ACC112 (cell line): ENCODE measurements around the gene ADD1.
A peak's percentile ranks its signal among the peaks of the same experiment; 100 is the strongest.

Experiments
- H2AFZ ChIP-seq: fragments of 200-600 bp; sonication (generic); one replicate; pipeline ENCODE4 v1.6.0; 2017; ENCODE audit warnings: antibody characterized with exemption, low read length; ENCODE audit not compliant: unreplicated experiment
- H3K27ac ChIP-seq: fragments of 200-600 bp; sonication (generic); 2 replicates; pipeline ENCODE4 v1.5.1; 2014; ENCODE audit warnings: low read depth, mild to moderate bottlenecking, antibody characterized with exemption, low read length, moderate library complexity
- H3K27me3 ChIP-seq: fragments of 200-600 bp; sonication (generic); 2 replicates; pipeline ENCODE4 v1.6.1; 2014; ENCODE audit warnings: mild to moderate bottlenecking, antibody characterized with exemption, low read length, moderate library complexity, mixed read lengths; ENCODE audit not compliant: insufficient read depth
- H3K36me3 ChIP-seq: fragments of 200-600 bp; sonication (generic); 2 replicates; pipeline ENCODE4 v1.6.1; 2016; ENCODE audit warnings: mild to moderate bottlenecking, antibody characterized with exemption, low read length, moderate library complexity, mixed read lengths; ENCODE audit not compliant: insufficient read depth
- H3K4me1 ChIP-seq: fragments of 200-600 bp; sonication (generic); one replicate; pipeline ENCODE4 v1.6.1; 2016; ENCODE audit warnings: low read length, mixed read lengths; ENCODE audit not compliant: insufficient read depth, unreplicated experiment, control insufficient read depth
- H3K4me3 ChIP-seq: fragments of 200-600 bp; sonication (generic); 2 replicates; pipeline ENCODE4 v1.5.1; 2014; ENCODE audit warnings: mild to moderate bottlenecking, low read depth, low read length
- H3K79me2 ChIP-seq: fragments of 200-600 bp; sonication (generic); one replicate; pipeline ENCODE4 v1.6.0; 2016; ENCODE audit warnings: low read length; ENCODE audit not compliant: control insufficient read depth, unreplicated experiment, insufficient read depth

Gene ADD1

GRCh38 chr4:2875556-2875955 is 31.9 kb downstream of the ADD1 start:
- peaks cover 80% of the 10 kb centered on the region for H3K79me2 ChIP-seq
- peaks cover 24% of the 10 kb centered on the region for H3K36me3 ChIP-seq
- H3K4me3 ChIP-seq, result no peak overlapping the region
- no peaks in the 10 kb centered on the region for H3K27me3 ChIP-seq
- no peak overlapping the region for H3K27ac ChIP-seq
- no peak overlapping the region for H2AFZ ChIP-seq
- peaks cover 9% of the 10 kb centered on the region for H3K4me1 ChIP-seq

GRCh38 chr4:2878346-2878745 is 34.7 kb downstream of the ADD1 start:
- H3K4me1 ChIP-seq, result peaks cover 4% of the 10 kb centered on the region
- H3K27ac ChIP-seq, result no peak overlapping the region
- no peak overlapping the region for H3K4me3 ChIP-seq
- peaks cover 62% of the 10 kb centered on the region for H3K79me2 ChIP-seq
- peaks cover 39% of the 10 kb centered on the region for H3K36me3 ChIP-seq
- no peaks in the 10 kb centered on the region for H3K27me3 ChIP-seq
- H2AFZ ChIP-seq, result no peak overlapping the region

GRCh38 chr4:2879026-2879425 is 35.4 kb downstream of the ADD1 start:
- Histone ChIP-seq H3K4me1 (peaks cover 4% of the 10 kb centered on the region), H2AFZ (no peak overlapping the region), H3K36me3 (peaks cover 39% of the 10 kb centered on the region), H3K4me3 (no peak overlapping the region), H3K27me3 (no peaks in the 10 kb centered on the region), H3K27ac (no peak overlapping the region), H3K79me2 (peaks cover 56% of the 10 kb centered on the region)

GRCh38 chr4:2881431-2881830 is 37.8 kb downstream of the ADD1 start:
- no peak overlapping the region for H2AFZ ChIP-seq
- 0 out of 2 replicates have a peak overlapping the region, but pooled peaks have one; percentile 32 for H3K27ac ChIP-seq
- peaks cover 34% of the 10 kb centered on the region for H3K79me2 ChIP-seq
- H3K27me3 ChIP-seq, result no peaks in the 10 kb centered on the region
- peaks cover 44% of the 10 kb centered on the region for H3K36me3 ChIP-seq
- H3K4me3 ChIP-seq, result no peak overlapping the region
- H3K4me1 ChIP-seq, result peaks cover 4% of the 10 kb centered on the region

GRCh38 chr4:2882341-2882740 is 38.7 kb downstream of the ADD1 start:
- Histone ChIP-seq H3K4me1 (peaks cover 4% of the 10 kb centered on the region), H3K27ac (no peak overlapping the region), H3K27me3 (no peaks in the 10 kb centered on the region), H3K4me3 (no peak overlapping the region), H3K79me2 (peaks cover 28% of the 10 kb centered on the region), H2AFZ (no peak overlapping the region), H3K36me3 (peaks cover 49% of the 10 kb centered on the region)

GRCh38 chr4:2886161-2886560 is 42.5 kb downstream of the ADD1 start:
- no peak overlapping the region for H3K4me3 ChIP-seq
- no peak overlapping the region for H2AFZ ChIP-seq
- H3K79me2 ChIP-seq, result peaks cover 8% of the 10 kb centered on the region
- H3K36me3 ChIP-seq, result peaks cover 41% of the 10 kb centered on the region
- peaks cover 11% of the 10 kb centered on the region for H3K4me1 ChIP-seq
- no peaks in the 10 kb centered on the region for H3K27me3 ChIP-seq
- no peak overlapping the region for H3K27ac ChIP-seq

GRCh38 chr4:2886622-2887021 is 43.0 kb downstream of the ADD1 start:
- H3K4me1 ChIP-seq, result peaks cover 12% of the 10 kb centered on the region
- peaks cover 37% of the 10 kb centered on the region for H3K36me3 ChIP-seq
- H3K4me3 ChIP-seq, result no peak overlapping the region
- H3K27me3 ChIP-seq, result no peaks in the 10 kb centered on the region
- H3K27ac ChIP-seq, result no peak overlapping the region
- no peak overlapping the region for H2AFZ ChIP-seq
- H3K79me2 ChIP-seq, result peaks cover 10% of the 10 kb centered on the region

GRCh38 chr4:2887343-2887742 is 43.7 kb downstream of the ADD1 start:
- H3K36me3 ChIP-seq, result peaks cover 30% of the 10 kb centered on the region
- H2AFZ ChIP-seq, result no peak overlapping the region
- H3K79me2 ChIP-seq, result peaks cover 10% of the 10 kb centered on the region
- peaks cover 14% of the 10 kb centered on the region for H3K4me1 ChIP-seq
- no peak overlapping the region for H3K4me3 ChIP-seq
- no peak overlapping the region for H3K27ac ChIP-seq
- H3K27me3 ChIP-seq, result no peaks in the 10 kb centered on the region

GRCh38 chr4:2888886-2889285 is 45.2 kb downstream of the ADD1 start:
- Histone ChIP-seq H3K79me2 (peaks cover 6% of the 10 kb centered on the region), H3K27me3 (no peaks in the 10 kb centered on the region), H3K36me3 (peaks cover 26% of the 10 kb centered on the region), H3K4me3 (no peak overlapping the region), H3K27ac (no peak overlapping the region), H3K4me1 (peaks cover 14% of the 10 kb centered on the region), H2AFZ (no peak overlapping the region)

GRCh38 chr4:2891294-2891693 is 47.6 kb downstream of the ADD1 start:
- Histone ChIP-seq H3K36me3 (peaks cover 18% of the 10 kb centered on the region), H2AFZ (no peak overlapping the region), H3K4me1 (peaks cover 14% of the 10 kb centered on the region), H3K27ac (peak overlapping the region; percentile 36), H3K27me3 (no peaks in the 10 kb centered on the region), H3K79me2 (peaks cover 6% of the 10 kb centered on the region), H3K4me3 (no peak overlapping the region)

- Histone ChIP-seq H3K27me3 (no peaks in the 10 kb centered on the region), H3K27ac (no peak overlapping the region), H3K36me3 (peaks cover 26% of the 10 kb centered on the region), H2AFZ (no peak overlapping the region), H3K4me1 (peaks cover 14% of the 10 kb centered on the region), H3K79me2 (peaks cover 6% of the 10 kb centered on the region), H3K4me3 (no peak overlapping the region)
Measured at GRCh38 chr4:2893772-2894171, 50.1 kb downstream of the ADD1 start.
